AG04449 (cell line): ENCODE data around the gene KANTR.
"Not testable (repeated sequence)": the region's sequence is repeated elsewhere in the genome, so short reads cannot be mapped to it uniquely, and the experiment has no call there.

Source experiments
- CTCF ChIA-PET: fragments of 350-600 bp; formaldehyde crosslinking; extraction: SDS; loops from one replicate; lab custom pipeline; 2021; ENCODE audit warnings: antibody characterized with exemption; lab: Yijun Ruan, JAX
- POLR2A ChIA-PET: fragments of 400-600, 350-600 bp; formaldehyde crosslinking; extraction: SDS; loops from one replicate; lab custom pipeline; 2020; ENCODE audit warnings: antibody characterized with exemption, inconsistent platforms; lab: Yijun Ruan, JAX
- DNase-seq: peaks from one replicate; pipeline ENCODE4 v3.0.0-alpha.2; 2010; ENCODE audit warnings: low read depth, low spot score
- H3K4me3 ChIP-seq: 2 replicates; pipeline ENCODE4 v1.5.1; 2011; ENCODE audit warnings: low read depth, mild to moderate bottlenecking, control low read depth, low read length
- TF ChIP-seq, protein P1 (sequence below): IDR thresholded peaks from one replicate; pipeline ENCODE4 v1.5.1; 2011; ENCODE audit warnings: mild to moderate bottlenecking, moderate library complexity, low read length, control low read depth, inconsistent platforms; ENCODE audit not compliant: insufficient read depth; ENCODE audit errors: missing control alignments

Gene KANTR

DNA sequence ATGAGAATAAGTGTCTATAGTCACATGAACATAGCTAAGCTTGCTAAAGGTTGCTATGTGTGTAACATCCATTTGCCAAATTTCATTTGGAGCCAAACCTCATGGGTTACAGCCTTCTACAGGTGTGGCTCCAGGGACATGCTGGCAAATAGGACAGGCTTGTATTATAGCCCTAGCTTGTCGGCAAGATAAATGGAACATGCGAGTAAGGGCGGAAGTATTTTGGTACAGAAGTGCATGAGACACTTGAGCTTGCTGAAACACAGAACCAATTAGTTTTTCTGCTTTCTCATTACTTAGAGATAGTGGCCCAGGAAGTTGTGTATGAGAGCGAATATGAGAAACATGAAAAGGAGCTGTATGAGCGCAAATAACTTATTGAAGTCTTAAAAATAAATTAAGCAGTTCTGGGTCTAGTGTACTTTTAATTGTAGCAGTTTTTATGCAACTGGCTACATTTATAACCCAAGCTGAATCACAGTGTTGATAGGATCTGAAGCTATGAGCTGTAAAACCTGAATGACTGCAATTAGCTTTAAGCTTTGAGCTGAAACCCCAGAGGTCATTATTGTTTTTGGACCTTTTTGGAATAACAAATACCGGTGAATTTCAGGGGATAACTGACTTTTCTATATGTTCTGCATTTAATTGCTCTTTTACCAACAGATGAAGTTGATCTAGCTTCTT, 66.5 kb downstream of the KANTR start:
- H3K4me3 ChIP-seq = no peak overlapping the region
- DNase-seq = no peak
- CTCF ChIA-PET = no interaction called here
- TF ChIP-seq, protein P1, sequence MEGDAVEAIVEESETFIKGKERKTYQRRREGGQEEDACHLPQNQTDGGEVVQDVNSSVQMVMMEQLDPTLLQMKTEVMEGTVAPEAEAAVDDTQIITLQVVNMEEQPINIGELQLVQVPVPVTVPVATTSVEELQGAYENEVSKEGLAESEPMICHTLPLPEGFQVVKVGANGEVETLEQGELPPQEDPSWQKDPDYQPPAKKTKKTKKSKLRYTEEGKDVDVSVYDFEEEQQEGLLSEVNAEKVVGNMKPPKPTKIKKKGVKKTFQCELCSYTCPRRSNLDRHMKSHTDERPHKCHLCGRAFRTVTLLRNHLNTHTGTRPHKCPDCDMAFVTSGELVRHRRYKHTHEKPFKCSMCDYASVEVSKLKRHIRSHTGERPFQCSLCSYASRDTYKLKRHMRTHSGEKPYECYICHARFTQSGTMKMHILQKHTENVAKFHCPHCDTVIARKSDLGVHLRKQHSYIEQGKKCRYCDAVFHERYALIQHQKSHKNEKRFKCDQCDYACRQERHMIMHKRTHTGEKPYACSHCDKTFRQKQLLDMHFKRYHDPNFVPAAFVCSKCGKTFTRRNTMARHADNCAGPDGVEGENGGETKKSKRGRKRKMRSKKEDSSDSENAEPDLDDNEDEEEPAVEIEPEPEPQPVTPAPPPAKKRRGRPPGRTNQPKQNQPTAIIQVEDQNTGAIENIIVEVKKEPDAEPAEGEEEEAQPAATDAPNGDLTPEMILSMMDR = no peak
- POLR2A ChIA-PET = no interaction called here

DNA sequence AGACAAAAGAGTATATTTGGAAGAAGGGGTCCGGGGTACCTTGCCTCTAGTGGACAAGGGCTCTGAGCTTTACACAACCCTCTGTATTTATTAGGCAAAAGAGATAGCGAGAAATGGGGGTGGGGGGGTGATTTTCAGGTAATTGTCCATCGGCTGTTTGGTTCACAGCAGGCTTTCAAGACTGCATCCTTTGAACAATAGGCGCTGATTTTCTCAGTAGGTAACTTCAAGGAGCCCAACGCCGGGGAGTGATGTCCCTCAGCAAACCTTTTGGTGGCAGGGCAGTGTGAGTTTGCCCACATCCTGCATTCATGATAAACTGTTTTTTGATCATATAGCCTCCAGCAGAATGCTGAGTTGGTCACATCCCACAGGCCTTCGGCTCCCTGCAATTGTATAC, 69.5 kb downstream of the KANTR start:
- POLR2A ChIA-PET = no interaction called here
- no peak for DNase-seq
- CTCF ChIA-PET = no interaction called here
- no peak overlapping the region for H3K4me3 ChIP-seq
- TF ChIP-seq, protein P1 = no peak

DNA sequence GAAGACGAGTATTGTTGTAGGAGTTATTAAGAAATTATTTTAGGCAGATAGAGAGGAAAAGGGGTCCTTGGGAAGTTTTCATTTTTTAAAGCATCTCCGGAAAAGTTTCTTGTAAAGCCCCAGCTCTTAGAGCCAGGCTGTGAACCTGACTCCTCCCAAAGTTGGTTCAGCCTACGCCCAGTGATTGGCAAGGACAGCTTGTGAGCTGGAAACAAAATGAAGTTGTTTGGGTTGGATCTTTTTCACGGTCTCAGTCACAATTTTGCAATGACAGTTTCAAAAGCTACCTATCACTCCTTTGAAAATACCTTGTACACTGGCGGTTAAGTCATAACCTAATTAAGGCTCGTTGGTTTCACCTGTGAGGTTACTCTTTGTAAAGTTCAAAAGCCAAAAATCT, 70.6 kb downstream of the KANTR start:
- DNase-seq, CTCF ChIA-PET, POLR2A ChIA-PET: not testable (repeated sequence)

DNA sequence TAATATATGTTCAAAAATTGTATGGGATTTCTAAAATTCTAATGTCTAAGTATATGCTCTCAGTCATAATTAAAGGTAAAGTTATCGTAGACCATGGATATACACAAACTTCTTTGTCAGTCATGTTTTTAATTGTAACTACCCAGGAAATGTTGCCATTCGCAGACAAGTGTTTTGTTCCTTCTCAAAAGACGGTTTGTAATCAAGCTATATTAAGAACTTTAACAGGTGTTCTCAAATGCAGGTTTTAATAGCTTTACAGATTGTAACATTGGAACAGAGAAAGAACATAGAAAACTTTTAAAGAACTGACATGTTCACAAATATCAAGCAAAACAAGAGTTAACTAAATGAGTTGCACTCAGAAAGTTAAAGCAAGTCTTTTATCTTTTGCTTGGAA, 72.2 kb downstream of the KANTR start:
- H3K4me3 ChIP-seq = no peak overlapping the region
- DNase-seq = no peak
- ChIA-PET POLR2A (no interaction called here), CTCF (no interaction called here)
- TF ChIP-seq, protein P1 = no peak

More for the DNA sequence above, 70.6 kb downstream of the KANTR start:
- H3K4me3 ChIP-seq = not testable (repeated sequence)

DNA sequence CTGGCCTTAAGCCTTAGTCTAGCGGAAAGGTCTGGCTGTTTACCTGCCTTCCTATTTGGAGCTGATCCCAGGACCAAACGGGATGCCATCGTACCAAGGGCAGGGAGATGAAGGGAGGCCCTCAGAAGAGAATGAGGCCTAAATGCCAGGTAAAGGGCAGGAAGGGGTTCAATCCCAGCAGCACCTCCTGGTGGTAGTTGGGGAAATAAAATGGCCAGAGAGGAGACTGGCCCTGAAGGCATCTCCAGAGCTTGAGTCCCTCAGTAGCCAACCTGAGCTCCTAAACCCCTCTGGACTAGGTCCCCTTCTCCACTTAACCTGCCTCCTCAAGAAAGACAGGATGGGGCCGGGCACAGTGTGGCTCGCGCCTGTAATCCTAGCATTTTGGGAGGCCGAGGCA, 77.4 kb downstream of the KANTR start:
- CTCF ChIA-PET = no interaction called here
- POLR2A ChIA-PET = no interaction called here

More for the DNA sequence above, 77.4 kb downstream of the KANTR start:
- no peak for DNase-seq
- TF ChIP-seq, protein P1 = no peak
- no peak overlapping the region for H3K4me3 ChIP-seq
